ENCODE measurements around the gene GJA3. TPM values are rescaled to one million over a fixed set of nuclear protein-coding genes. Genes with fewer than 3 reads are reported as not detected.

The GJA3 gene
- total and polyA plus RNA-seq, 4 donors, result 0.02 to 0.05 TPM; not detected in 2

DNA sequence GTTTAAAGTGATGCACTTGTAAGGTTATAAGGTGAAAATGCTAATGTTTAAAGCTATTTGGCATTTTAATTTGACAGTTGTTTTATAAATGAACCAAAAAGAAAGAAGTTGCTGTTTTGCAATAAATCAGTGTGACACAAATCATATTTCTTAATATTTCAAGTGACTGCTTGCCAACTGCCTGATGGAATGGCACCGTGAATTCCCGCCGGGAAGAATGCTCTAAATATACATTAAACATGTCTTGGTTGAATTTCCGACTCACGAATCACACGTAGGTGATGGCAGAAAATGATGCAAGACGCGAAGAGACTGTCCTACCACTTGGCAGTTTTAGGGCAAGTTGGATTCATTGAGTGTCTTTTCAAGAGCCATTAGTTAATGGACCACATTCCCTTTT, 34.9 kb upstream of the GJA3 start:
- TF ChIP-seq HNF4G (IDR thresholded peaks at IDR 0.05), result no peak
- TF ChIP-seq GABPA (IDR thresholded peaks at IDR 0.05 in 1 of 2, conservative IDR thresholded peaks at IDR 0.05 in 1 of 2), result no peak
- TF ChIP-seq, protein P1, sequence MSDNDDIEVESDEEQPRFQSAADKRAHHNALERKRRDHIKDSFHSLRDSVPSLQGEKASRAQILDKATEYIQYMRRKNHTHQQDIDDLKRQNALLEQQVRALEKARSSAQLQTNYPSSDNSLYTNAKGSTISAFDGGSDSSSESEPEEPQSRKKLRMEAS (IDR thresholded peaks at IDR 0.05), result no peak
- TF ChIP-seq JUND (IDR thresholded peaks at IDR 0.05), result no peak
- TF ChIP-seq, protein P2, sequence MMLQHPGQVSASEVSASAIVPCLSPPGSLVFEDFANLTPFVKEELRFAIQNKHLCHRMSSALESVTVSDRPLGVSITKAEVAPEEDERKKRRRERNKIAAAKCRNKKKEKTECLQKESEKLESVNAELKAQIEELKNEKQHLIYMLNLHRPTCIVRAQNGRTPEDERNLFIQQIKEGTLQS (IDR thresholded peaks at IDR 0.05), result no peak
- TF ChIP-seq FOXA2 (IDR thresholded peaks at IDR 0.05), result no peak
- TF ChIP-seq, protein P3, sequence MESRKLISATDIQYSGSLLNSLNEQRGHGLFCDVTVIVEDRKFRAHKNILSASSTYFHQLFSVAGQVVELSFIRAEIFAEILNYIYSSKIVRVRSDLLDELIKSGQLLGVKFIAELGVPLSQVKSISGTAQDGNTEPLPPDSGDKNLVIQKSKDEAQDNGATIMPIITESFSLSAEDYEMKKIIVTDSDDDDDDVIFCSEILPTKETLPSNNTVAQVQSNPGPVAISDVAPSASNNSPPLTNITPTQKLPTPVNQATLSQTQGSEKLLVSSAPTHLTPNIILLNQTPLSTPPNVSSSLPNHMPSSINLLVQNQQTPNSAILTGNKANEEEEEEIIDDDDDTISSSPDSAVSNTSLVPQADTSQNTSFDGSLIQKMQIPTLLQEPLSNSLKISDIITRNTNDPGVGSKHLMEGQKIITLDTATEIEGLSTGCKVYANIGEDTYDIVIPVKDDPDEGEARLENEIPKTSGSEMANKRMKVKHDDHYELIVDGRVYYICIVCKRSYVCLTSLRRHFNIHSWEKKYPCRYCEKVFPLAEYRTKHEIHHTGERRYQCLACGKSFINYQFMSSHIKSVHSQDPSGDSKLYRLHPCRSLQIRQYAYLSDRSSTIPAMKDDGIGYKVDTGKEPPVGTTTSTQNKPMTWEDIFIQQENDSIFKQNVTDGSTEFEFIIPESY (IDR thresholded peaks at IDR 0.05), result no peak
- no peak for TF ChIP-seq NR2F2 (IDR thresholded peaks at IDR 0.05)
- TF ChIP-seq, protein P4, sequence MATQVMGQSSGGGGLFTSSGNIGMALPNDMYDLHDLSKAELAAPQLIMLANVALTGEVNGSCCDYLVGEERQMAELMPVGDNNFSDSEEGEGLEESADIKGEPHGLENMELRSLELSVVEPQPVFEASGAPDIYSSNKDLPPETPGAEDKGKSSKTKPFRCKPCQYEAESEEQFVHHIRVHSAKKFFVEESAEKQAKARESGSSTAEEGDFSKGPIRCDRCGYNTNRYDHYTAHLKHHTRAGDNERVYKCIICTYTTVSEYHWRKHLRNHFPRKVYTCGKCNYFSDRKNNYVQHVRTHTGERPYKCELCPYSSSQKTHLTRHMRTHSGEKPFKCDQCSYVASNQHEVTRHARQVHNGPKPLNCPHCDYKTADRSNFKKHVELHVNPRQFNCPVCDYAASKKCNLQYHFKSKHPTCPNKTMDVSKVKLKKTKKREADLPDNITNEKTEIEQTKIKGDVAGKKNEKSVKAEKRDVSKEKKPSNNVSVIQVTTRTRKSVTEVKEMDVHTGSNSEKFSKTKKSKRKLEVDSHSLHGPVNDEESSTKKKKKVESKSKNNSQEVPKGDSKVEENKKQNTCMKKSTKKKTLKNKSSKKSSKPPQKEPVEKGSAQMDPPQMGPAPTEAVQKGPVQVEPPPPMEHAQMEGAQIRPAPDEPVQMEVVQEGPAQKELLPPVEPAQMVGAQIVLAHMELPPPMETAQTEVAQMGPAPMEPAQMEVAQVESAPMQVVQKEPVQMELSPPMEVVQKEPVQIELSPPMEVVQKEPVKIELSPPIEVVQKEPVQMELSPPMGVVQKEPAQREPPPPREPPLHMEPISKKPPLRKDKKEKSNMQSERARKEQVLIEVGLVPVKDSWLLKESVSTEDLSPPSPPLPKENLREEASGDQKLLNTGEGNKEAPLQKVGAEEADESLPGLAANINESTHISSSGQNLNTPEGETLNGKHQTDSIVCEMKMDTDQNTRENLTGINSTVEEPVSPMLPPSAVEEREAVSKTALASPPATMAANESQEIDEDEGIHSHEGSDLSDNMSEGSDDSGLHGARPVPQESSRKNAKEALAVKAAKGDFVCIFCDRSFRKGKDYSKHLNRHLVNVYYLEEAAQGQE (IDR thresholded peaks at IDR 0.05), result no peak
- no peak for TF ChIP-seq RXRA (IDR thresholded peaks at IDR 0.05)
- no peak for TF ChIP-seq HNF4A (conservative IDR thresholded peaks at IDR 0.05)
- TF ChIP-seq RAD21 (IDR thresholded peaks at IDR 0.05), result no peak
- TF ChIP-seq TAF1 (conservative IDR thresholded peaks at IDR 0.05), result no peak
- no peak for TF ChIP-seq FOXA1 (IDR thresholded peaks at IDR 0.05)
- TF ChIP-seq, protein P5, sequence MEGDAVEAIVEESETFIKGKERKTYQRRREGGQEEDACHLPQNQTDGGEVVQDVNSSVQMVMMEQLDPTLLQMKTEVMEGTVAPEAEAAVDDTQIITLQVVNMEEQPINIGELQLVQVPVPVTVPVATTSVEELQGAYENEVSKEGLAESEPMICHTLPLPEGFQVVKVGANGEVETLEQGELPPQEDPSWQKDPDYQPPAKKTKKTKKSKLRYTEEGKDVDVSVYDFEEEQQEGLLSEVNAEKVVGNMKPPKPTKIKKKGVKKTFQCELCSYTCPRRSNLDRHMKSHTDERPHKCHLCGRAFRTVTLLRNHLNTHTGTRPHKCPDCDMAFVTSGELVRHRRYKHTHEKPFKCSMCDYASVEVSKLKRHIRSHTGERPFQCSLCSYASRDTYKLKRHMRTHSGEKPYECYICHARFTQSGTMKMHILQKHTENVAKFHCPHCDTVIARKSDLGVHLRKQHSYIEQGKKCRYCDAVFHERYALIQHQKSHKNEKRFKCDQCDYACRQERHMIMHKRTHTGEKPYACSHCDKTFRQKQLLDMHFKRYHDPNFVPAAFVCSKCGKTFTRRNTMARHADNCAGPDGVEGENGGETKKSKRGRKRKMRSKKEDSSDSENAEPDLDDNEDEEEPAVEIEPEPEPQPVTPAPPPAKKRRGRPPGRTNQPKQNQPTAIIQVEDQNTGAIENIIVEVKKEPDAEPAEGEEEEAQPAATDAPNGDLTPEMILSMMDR (IDR thresholded peaks at IDR 0.05; ENCODE audit: low read depth, low read length, missing input control), result no peak
- no peak for TF ChIP-seq EGR1 (IDR thresholded peaks at IDR 0.05; ENCODE audit: low read depth in 2 of 2)
- no peak for TF ChIP-seq YY1 (IDR thresholded peaks at IDR 0.05)
- TF ChIP-seq SP1 (IDR thresholded peaks at IDR 0.05), result no peak
- WGBS, result 84% methylated on average over 8 of the region's 8 CpGs

More for the DNA sequence above, 34.9 kb upstream of the GJA3 start:
- no peak overlapping the region for H3K4me3 ChIP-seq (ENCODE audit: low read depth in 1 of 3, low read length in 3 of 3)
- H3K27me3 ChIP-seq (ENCODE audit: control insufficient read depth in 4 of 4, insufficient read depth in 4 of 4, low read length in 3 of 4), result no peaks in the 10 kb centered on the region
- peaks cover 20 to 50% (median 35%) of the 10 kb centered on the region in 4 donors for H3K4me1 ChIP-seq (ENCODE audit: control insufficient read depth in 4 of 4, insufficient read depth in 4 of 4, low read length in 3 of 4)
- no peaks in the 10 kb centered on the region for H3K36me3 ChIP-seq (ENCODE audit: control insufficient read depth in 4 of 4, insufficient read depth in 3 of 4, low read depth in 1 of 4, low read length in 3 of 4)
- no peak for DNase-seq (ENCODE audit: low spot score)
- H3K27ac ChIP-seq (ENCODE audit: low read depth in 1 of 2, low read length in 2 of 2), result no peak overlapping the region
- H3K9me3 ChIP-seq (ENCODE audit: control insufficient read depth in 4 of 4, low read length in 3 of 4), result no peaks in the 10 kb centered on the region
- no peak overlapping the region for H3K9ac ChIP-seq (ENCODE audit: low read depth in 1 of 2, low read length in 2 of 2)
